Endothelial cell of umbilical vein (primary cell): ENCODE measurements around the gene NFKB1.

Experiments
- EZH2 ChIP-seq: IDR thresholded peaks from 2 replicates; pipeline ENCODE4 v1.6.1; 2012; ENCODE audit warnings: borderline replicate concordance, low read depth, mild to moderate bottlenecking, moderate library complexity, low read length, inconsistent platforms; ENCODE audit not compliant: severe bottlenecking
- POLR2AphosphoS5 ChIP-seq: IDR thresholded peaks from 2 replicates; pipeline ENCODE4 v1.6.1; 2012; ENCODE audit warnings: low read depth, mild to moderate bottlenecking, control low read depth, low read length, moderate library complexity; ENCODE audit not compliant: insufficient read depth
- TF ChIP-seq, protein P1 (sequence below), 2 donors: IDR thresholded peaks; 1 replicate in 1 of 2; 2 replicates in 1 of 2; pipeline ENCODE4 v1.5.1; 2011; ENCODE audit warnings: low read length in 2 of 2, mild to moderate bottlenecking in 2 of 2, moderate library complexity in 2 of 2, control low read depth in 1 of 2, inconsistent platforms in 1 of 2, low read depth in 1 of 2; ENCODE audit not compliant: insufficient read depth in 1 of 2; ENCODE audit errors: extremely low read depth in 1 of 2

DNA sequence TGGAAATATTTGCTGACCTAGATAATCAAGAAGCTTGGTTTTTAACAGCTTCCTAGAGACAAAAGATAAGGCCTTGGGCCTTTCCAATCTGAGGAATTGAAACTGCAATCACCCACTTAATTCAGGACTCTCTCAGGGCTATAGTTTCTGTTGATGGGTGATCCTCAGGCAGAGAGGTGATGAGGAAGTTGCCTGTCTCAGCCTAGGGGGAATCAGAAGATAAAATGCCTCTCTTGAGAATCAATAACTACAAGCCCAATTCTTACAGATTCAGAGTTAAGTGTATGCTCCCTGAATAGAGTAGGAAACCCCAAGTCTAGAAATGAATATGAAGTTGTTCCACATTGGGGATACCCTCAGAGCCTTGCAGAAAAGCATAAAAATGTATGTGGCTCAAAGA is 45.5 kb downstream of the NFKB1 start:
- TF ChIP-seq EZH2 (no peak), POLR2AphosphoS5 (no peak)
- TF ChIP-seq, protein P1, sequence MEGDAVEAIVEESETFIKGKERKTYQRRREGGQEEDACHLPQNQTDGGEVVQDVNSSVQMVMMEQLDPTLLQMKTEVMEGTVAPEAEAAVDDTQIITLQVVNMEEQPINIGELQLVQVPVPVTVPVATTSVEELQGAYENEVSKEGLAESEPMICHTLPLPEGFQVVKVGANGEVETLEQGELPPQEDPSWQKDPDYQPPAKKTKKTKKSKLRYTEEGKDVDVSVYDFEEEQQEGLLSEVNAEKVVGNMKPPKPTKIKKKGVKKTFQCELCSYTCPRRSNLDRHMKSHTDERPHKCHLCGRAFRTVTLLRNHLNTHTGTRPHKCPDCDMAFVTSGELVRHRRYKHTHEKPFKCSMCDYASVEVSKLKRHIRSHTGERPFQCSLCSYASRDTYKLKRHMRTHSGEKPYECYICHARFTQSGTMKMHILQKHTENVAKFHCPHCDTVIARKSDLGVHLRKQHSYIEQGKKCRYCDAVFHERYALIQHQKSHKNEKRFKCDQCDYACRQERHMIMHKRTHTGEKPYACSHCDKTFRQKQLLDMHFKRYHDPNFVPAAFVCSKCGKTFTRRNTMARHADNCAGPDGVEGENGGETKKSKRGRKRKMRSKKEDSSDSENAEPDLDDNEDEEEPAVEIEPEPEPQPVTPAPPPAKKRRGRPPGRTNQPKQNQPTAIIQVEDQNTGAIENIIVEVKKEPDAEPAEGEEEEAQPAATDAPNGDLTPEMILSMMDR (IDR thresholded peaks at IDR 0.05; ENCODE audit: extremely low read depth in 1 of 2, insufficient read depth in 1 of 2, low read depth in 1 of 2, low read length in 2 of 2), result no peak
